CD4-positive, alpha-beta T cell treated with Interferon gamma for 1 hour (primary cell): ENCODE data around the gene FANCE.
"Not testable (repeated sequence)": the region's sequence is repeated elsewhere in the genome, so short reads cannot be mapped to it uniquely, and the experiment has no call there.

ENCODE experiments used
- DNase-seq: peaks from one replicate; pipeline ENCODE4 v3.0.0-alpha.2; 2020

The FANCE gene

DNA sequence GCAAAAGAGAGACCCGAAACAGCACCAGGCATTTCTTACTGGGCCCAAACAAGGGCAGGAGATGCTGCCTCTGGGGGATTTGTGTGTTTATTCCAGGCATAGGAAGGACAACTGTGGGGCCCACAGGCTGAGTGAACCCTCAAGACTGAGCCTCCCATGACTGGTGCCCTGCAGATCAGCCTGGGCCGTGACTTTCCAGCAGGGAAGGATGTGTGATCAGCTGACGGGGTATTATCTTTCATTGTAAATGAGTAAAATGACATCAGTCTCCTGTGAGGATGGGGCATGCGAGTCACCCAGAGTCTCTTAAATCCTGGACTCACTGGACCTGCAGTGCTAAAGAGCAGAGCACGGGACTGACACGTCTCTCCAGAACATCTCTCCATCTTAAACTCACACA, 48.6 kb downstream of the FANCE start:
- no peak for DNase-seq

DNA sequence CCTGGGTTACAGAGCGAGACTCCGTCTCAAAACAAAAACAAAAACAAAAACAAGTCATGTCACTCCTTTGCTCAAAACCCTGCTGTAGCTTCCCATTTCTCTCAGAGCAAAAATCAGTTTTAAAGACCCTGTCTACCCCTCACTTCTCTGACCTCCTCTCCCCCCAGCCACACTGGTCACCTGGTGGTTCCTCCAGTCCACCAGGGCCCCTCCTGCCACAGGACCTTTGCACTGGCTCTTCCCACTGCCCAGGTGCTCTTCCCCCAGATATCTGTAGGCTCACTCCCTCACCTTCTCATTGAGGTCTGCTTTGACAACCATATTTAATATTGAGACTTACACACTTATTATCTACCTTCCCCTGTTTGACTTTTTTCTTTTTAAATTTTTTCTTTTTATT, 49.6 kb downstream of the FANCE start:
- DNase-seq: no peak

DNA sequence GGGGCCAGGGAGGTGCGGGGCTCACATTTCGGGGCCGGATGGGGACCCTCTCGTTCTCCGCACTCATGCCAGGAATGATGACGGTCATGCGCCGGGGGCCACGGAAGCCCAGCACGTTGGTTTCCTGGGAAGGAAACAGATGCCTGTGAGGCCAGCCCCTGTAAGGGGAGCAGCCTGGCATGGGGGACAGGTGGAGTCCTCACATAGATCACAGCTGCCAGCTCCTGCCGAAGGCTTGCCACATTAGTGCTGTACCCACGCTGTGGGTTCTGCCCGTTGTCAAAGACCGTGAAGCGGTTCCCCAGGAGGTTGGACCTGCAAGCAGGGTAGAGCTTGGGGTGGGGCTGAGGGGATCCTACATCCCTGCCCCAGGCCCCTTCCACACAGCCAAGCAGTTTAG, 51.4 kb downstream of the FANCE start:
- DNase-seq: no peak

DNA sequence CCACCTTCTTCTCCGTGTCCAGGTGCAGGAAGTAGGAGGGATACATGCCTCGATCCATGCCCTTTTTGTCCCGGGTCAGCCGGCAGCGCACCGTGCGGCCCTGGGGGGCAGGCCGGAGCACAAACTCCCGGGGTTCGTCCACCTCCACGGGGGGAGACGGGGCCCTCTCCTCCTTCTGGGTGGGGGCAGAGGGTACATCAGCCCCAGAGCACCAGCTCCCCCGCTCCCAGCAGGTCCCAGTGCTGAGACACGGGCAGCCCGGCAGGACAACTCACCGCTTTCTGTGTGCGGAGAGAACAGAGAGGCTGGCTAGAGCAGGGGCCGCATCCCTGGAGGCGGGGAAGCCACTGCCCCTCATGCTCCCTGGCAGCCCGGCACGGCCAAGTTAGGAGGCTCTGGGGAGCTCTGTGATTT, 53.9 kb downstream of the FANCE start:
- DNase-seq: no peak

DNA sequence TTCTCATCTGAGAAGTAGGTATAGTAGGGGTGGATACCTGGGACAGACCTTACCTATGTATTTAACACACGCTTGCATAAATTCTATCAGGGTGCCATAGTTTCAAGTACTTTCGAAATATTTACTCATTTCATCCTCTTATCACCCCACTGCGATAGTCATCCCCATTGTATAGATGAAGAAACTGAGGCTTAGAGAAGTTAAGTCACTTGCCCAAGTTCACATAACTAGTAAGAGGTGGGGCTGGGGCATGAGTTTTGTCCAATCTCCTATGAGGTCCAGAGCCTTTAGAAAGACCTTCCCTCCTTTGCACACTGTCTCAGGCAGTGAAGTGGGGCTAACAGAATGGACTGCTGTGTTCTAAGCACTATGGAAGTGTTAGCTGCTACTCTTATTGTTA, 54.4 kb downstream of the FANCE start:
- DNase-seq: no peak

DNA sequence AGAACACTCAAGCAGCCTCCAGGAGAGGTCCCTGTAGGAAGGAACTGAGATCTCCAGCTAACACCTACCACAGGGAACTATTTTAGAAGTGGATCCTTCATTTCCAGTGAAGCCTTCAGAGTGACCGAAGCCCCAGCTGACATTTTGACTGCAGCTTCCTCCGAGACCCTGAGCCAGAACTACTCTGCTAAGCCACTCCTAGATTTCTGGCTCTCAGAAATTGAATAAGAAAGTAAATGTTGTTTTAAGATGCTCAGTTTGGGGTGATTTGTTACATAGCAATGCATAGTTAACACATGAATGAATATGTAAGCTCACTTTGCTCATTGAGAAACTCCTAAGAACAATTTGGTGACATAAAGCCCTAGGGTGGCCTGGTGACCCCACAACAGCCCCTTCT, 55.1 kb downstream of the FANCE start:
- no peak for DNase-seq

DNA sequence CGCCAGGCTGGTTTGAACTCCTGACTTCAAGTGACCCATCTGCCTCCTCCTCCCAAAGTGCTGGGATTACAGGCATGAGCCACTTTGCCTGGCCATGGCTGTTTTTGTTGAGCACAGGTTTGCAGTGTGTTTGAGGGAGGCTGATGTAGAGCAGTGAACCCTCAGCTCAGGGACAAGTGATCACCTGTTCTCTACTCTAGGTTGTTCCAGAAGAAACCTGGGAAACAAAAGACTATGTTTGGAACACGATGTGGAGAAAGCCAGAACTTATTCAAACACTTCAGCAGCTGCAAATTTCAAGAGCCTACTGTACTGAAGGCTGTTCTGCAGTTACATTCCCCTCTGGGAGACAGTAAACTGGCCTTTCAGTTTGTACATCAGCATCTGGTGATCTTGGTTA, 55.9 kb downstream of the FANCE start:
- DNase-seq: no peak

DNA sequence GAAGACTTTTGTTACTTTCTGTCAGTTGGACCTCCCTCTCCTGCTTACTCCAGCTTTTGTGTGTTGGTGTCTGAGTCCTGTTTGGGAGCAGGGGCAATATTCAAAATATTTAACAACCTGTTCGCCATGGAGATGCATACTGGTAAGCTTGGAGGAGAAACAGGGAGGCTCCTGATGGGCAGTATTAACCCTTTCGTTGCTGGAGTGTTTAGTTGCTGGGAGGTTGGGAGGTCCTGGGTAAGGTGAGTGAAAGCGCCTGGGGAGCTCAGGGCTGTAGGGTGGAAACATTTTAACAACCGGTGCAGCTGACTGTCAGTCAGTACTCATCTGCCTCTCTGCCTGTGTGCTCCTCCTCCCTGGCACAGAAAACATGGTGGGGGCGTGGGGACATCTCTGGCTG, 56.4 kb downstream of the FANCE start:
- DNase-seq: no peak

DNA sequence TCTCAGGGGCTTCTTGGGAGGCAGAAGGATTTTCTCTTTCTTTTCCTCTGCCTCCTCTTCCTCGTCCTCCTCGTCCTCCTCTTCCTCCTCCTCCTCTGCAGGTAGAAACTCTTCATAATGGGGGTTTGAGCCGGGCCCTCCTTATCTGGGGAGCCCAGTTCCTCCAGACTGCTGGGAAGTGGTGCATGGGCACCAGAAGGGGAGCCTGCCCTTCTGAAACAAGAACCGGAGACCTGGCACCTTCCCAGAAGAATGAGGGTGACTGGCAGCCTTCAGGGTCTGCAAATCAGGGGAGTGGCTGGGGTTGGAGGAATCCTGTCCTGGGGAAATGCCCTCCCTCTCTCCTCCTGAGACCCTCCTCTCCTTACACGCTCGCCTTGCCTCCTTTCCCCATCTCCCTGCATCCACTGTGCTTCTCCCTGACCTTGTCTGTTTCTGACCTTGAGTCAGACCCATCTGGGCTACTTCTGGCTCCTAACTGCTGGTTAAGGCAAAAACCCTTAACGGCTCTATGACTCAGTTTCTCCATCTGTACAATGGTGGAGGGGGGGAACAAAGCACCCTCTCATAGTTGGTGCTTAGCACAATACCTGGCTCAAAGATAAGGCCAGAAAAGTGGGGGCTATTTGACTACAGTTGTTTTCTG, 58.9 kb downstream of the FANCE start:
- DNase-seq: no peak

DNA sequence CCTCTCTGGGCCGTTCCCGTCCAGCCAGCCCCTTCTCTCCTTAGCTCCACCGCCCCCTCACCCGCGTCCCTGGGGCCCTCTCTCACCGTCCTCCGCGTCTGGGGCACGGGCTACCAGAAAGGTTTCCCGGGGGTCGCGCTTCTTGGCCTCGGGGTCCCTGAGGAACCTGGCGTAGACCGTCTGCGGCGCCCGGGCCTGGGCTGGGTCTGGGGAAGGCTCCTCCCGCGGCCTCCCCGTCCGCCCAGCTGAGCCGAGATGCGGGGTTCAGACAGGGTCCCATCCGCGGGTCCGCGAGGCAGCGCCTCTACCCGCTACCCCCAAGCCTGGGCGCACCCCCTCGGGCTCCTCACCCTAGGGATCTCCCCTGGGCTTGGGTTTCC, 59.4 kb downstream of the FANCE start:
- no peak for DNase-seq

DNA sequence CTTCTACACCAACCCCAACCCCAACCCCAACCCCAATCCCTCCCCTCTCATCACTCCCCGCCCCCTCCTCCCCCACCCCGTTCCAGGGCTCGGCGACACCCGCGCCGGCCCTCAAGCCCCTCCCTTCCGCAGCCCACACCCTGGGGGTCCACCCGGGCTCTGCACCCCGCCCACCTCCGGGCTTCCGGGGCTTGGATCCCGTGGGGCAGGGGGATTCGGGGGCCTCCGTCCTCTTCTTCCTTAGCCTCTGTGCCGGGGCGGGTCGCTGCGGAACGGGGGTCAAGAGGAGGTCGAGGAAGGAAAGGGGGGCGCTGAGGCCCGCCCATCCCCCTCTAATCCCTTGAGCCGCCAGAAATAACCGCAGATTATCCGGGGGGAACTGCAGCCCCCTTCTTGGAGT, 59.9 kb downstream of the FANCE start:
- DNase-seq: no peak

DNA sequence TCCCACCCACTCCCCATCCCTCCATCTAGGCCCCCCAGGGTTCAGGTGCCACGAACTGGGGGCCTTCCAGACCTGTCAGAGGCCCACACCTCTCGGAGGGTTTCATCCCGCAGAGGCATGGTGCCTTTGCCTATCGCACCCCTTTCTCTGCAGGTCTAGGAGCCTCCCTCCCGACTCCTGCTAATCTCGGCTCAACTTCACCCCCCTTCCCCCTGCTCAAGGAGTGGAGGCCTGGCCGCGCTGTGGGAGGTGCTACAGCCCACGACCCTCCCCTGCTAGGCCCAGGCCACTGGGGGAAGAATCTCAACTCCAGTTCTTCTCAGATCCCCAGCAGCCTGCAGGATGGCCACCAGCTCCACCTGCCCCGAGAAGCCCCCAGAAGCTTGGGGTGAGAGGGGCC, 60.6 kb downstream of the FANCE start, which contains the start of gene TULP1:
TULP1 (minus strand) TSS at position 157 of the 400 bp plus-strand sequence; CDS start at position 119, 38 bp downstream.
- no peak for DNase-seq

DNA sequence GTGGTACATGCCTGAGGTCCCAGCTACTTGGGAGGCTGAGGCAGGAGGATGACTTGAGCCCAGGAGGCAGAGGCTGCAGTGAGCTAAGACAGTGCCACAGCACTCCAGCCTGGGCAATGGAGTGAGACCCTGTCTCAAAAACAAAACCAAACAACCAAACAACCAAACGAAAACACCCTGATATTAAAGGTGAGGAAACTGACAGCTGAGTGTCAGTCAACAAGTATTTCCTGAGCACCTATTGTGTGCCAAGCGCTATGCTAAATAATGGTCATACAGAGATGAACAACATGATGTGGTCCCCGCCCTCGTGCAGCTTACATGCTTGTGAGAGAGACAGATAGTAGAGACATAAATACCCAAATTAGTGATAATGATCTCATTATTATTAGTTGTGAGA, 62.4 kb downstream of the FANCE start:
- no peak for DNase-seq

DNA sequence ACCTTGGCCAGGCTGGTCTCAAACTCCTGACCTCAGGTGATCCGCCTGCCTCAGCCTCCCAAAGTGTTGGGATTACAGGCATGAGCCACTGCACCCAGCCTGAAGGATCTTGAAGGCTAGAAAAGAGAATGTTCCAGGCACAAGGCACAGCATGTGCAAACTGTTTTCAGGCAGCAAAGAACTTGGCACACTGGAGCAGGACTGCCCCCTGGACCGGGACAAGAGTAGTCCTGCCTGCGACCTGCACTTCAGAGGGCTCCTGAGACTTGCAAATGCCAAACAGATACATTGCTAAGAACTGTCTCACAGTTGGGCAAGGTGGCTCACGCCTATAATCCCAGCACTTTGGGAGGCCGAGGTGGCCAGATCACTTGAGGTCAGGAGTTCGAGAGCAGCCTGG, 63.8 kb downstream of the FANCE start:
- not testable (repeated sequence) for DNase-seq
